Keratinocyte (primary cell): ENCODE data around the gene PLA2G2F.

Experiments
- EZH2 ChIP-seq: IDR thresholded peaks from one replicate; pipeline ENCODE4 v1.6.1; 2012; ENCODE audit warnings: inconsistent platforms, mild to moderate bottlenecking, low read length, moderate library complexity
- TF ChIP-seq, protein P1 (sequence below), 3 experiments: IDR thresholded peaks in 1 of 3; conservative IDR thresholded peaks in 1 of 3; optimal IDR thresholded peaks in 1 of 3; 2 replicates in 2 of 3; 3 replicates in 1 of 3; pipeline versions ENCODE3 to v1.5.1; 2011; ENCODE audit warnings: low read length in 3 of 3, mild to moderate bottlenecking in 3 of 3, moderate library complexity in 2 of 3, control low read depth in 1 of 3, inconsistent platforms in 1 of 3; ENCODE audit not compliant: insufficient read depth in 2 of 3; ENCODE audit errors: extremely low read depth in 1 of 3

- TF ChIP-seq, protein P1, sequence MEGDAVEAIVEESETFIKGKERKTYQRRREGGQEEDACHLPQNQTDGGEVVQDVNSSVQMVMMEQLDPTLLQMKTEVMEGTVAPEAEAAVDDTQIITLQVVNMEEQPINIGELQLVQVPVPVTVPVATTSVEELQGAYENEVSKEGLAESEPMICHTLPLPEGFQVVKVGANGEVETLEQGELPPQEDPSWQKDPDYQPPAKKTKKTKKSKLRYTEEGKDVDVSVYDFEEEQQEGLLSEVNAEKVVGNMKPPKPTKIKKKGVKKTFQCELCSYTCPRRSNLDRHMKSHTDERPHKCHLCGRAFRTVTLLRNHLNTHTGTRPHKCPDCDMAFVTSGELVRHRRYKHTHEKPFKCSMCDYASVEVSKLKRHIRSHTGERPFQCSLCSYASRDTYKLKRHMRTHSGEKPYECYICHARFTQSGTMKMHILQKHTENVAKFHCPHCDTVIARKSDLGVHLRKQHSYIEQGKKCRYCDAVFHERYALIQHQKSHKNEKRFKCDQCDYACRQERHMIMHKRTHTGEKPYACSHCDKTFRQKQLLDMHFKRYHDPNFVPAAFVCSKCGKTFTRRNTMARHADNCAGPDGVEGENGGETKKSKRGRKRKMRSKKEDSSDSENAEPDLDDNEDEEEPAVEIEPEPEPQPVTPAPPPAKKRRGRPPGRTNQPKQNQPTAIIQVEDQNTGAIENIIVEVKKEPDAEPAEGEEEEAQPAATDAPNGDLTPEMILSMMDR (optimal IDR thresholded peaks at IDR 0.05 in 1 of 3, IDR thresholded peaks at IDR 0.05 in 1 of 3, conservative IDR thresholded peaks at IDR 0.05 in 1 of 3; ENCODE audit: extremely low read depth in 1 of 3, insufficient read depth in 2 of 3, low read length in 3 of 3), result no peak
- TF ChIP-seq EZH2, result no peak
Observed at GRCh38 chr1:20152599-20152930, 13.4 kb downstream of the PLA2G2F start.
